Testis (tissue), 2 donors: ENCODE data around the gene FKBP7.

Experiments
- POLR2A ChIP-seq: fragments of 450-650 bp; IDR thresholded peaks from one replicate; pipeline ENCODE4 v1.6.1; 2017; ENCODE audit warnings: antibody characterized with exemption, mild to moderate bottlenecking, moderate library complexity
- TF ChIP-seq, protein P1 (sequence below), 3 experiments: fragments of 450-650 bp in 2 of 3; fragments of 200-600 bp in 1 of 3; sonication (generic) in 1 of 3; IDR thresholded peaks; one replicate each; pipeline ENCODE4 v1.5.1; 2016 to 2019; ENCODE audit warnings: antibody characterized with exemption in 3 of 3, mild to moderate bottlenecking in 2 of 3, moderate library complexity in 1 of 3

DNA sequence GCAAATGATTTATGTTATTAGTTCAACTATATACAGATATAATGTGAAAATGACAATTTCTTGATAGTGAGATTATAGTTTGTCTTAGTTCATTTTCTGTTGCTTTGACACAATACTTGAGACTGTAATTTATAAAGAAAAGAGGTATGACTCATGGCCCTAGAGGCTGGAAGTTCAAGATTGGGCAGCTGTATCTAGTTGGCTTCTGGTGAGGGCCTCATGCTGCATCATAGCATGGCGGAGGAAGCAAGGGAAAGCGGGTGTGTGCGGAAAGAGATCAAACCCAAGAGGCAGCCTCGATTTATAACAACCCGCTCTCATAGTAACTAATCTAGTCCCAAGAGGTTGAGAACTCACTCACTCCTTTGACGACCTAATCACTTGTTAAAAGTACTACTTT is 13.2 kb upstream of the FKBP7 start:
- no peak for TF ChIP-seq POLR2A
- TF ChIP-seq, protein P1, sequence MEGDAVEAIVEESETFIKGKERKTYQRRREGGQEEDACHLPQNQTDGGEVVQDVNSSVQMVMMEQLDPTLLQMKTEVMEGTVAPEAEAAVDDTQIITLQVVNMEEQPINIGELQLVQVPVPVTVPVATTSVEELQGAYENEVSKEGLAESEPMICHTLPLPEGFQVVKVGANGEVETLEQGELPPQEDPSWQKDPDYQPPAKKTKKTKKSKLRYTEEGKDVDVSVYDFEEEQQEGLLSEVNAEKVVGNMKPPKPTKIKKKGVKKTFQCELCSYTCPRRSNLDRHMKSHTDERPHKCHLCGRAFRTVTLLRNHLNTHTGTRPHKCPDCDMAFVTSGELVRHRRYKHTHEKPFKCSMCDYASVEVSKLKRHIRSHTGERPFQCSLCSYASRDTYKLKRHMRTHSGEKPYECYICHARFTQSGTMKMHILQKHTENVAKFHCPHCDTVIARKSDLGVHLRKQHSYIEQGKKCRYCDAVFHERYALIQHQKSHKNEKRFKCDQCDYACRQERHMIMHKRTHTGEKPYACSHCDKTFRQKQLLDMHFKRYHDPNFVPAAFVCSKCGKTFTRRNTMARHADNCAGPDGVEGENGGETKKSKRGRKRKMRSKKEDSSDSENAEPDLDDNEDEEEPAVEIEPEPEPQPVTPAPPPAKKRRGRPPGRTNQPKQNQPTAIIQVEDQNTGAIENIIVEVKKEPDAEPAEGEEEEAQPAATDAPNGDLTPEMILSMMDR (IDR thresholded peaks at IDR 0.05): no peak
